Measurements from ENCODE around the gene STRIP2. TPM values are rescaled to one million over a fixed set of nuclear protein-coding genes. Genes with fewer than 3 reads are reported as not detected.

The STRIP2 gene
- total RNA-seq, 3 donors from 2014 or later (not counting 1 experiment from before 2014, with no cell fraction given) = 1.7 to 2.3 (median 2.1) TPM

DNA sequence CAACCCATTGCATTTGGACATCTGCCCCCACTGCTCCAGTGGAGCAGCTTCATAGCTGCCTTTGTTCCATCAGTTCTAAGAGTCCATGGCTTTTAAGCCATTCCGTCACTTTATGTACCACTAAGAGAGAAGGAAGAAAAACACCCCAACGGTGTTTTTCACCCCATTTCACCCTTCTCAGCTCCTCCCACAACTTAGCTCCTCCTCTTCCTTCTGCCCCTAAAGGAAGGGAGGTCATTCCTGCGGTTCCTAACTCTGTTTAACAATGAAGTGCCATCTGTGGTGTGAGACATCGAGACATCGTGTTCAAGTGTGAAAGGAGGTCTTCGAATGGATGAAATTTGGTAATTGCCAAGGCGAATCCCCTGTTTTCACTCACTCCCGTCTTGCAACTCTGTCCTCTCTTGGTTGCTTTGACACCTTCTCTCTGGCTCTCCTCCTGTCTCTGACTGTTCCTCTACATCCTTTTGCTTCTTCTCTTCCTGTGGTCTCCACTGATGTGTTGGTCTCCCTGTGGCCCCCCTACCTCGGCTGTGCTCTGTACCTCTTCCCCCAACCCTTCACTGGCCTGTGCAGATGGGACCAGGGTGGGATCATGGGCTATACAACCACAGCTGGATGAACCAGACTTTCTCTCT is 91.1 kb downstream of the STRIP2 start:
- peak overlapping the region; percentile 92 to 93 for H3K27ac Mint-ChIP-seq
- Histone ChIP-seq H3K27me3 (ENCODE audit: control insufficient read depth, insufficient read depth, low read length) (no peaks in the 10 kb centered on the region), H3K4me1 (ENCODE audit: control insufficient read depth, insufficient read depth, low read length) (peaks cover 41% of the 10 kb centered on the region), H3K4me3 (ENCODE audit: low read length) (peak overlapping the region; percentile 2), H3K9me3 (ENCODE audit: control insufficient read depth, insufficient read depth, low read length) (no peaks in the 10 kb centered on the region), H3K36me3 (ENCODE audit: control insufficient read depth, insufficient read depth, low read length) (no peaks in the 10 kb centered on the region), H3K27ac (ENCODE audit: low read length) (peak overlapping the region; percentile 57)
- no peaks in the 10 kb centered on the region for H3K9me3 Mint-ChIP-seq
- H3K4me3 Mint-ChIP-seq = peak overlapping the region; percentile 84
- no peaks in the 10 kb centered on the region for H3K27me3 Mint-ChIP-seq (ENCODE audit: low read depth in 2 of 2)
- H3K4me1 Mint-ChIP-seq = peaks cover 42 to 70% of the 10 kb centered on the region in 2 donors
- H3K36me3 Mint-ChIP-seq = no peaks in the 10 kb centered on the region
- intact Hi-C loops (cut with micrococcal nuclease) = no loop called here
- 66% methylated on average over 8 of the region's 9 CpGs for WGBS (ENCODE audit: insufficient coverage)
- ATAC-seq (peak; percentile 68 to 83 (median 83)), DNase-seq (peak in 1 of 2 donors; percentile 19)
- TF ChIP-seq, protein P1, sequence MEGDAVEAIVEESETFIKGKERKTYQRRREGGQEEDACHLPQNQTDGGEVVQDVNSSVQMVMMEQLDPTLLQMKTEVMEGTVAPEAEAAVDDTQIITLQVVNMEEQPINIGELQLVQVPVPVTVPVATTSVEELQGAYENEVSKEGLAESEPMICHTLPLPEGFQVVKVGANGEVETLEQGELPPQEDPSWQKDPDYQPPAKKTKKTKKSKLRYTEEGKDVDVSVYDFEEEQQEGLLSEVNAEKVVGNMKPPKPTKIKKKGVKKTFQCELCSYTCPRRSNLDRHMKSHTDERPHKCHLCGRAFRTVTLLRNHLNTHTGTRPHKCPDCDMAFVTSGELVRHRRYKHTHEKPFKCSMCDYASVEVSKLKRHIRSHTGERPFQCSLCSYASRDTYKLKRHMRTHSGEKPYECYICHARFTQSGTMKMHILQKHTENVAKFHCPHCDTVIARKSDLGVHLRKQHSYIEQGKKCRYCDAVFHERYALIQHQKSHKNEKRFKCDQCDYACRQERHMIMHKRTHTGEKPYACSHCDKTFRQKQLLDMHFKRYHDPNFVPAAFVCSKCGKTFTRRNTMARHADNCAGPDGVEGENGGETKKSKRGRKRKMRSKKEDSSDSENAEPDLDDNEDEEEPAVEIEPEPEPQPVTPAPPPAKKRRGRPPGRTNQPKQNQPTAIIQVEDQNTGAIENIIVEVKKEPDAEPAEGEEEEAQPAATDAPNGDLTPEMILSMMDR (IDR thresholded peaks at IDR 0.05) = no peak

DNA sequence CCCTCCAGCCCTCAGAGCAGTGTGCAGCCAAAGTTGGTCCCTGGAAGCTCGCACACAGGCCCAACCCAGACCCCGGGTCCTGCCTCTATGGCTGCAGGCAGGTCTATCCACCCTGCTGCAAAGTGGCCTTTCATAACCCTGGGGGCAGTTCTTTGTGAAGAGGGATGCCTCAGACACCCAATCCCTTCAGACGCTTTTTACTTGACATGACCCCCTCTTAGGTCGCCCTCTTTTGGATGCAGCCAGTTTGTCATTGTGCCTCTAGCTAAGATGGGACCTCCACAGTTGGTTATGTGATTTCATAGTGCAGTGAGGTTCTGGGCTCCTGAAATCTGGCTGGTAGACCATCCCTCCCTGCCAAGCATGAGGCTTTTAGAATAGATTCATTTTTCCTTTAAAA is 95.4 kb downstream of the STRIP2 start:
- no peaks in the 10 kb centered on the region for H3K36me3 ChIP-seq (ENCODE audit: control insufficient read depth, insufficient read depth, low read length)
- H3K36me3 Mint-ChIP-seq = no peaks in the 10 kb centered on the region
- 98% methylated on average over 4 of the region's 4 CpGs for WGBS (ENCODE audit: insufficient coverage)

DNA sequence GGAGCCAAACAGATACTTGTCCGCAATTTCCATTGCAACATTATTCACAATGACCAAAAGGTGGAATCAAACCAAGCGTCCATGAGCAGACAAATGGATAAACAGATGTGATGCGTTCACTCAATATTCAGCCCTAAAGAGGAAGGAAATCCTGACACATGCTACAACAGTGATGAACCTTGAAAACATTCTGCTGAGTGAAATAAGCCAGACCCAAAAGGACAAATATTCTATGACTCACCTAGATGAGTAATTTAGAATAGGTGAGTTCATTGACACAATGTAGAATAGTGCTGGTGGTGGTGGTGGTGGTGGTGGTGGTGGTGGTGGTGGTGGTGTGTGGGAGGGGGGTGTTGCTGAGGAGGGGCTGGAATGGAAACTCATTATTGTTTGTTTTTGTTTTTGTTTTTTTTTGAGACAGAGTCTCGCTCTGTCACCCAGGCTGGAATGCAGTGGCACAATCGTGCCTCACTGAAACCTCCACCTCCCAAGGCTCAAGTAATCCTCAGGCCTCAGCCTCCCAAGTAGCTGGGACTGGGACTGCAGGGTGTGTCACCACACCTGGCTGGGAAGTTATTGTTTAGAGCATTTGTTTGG is 96.7 kb downstream of the STRIP2 start:
- intact Hi-C loops (cut with micrococcal nuclease) = no loop called here
- no peaks in the 10 kb centered on the region for H3K9me3 ChIP-seq (ENCODE audit: control insufficient read depth, insufficient read depth, low read length)
- Mint-ChIP-seq H3K27me3 (ENCODE audit: low read depth in 2 of 2) (no peaks in the 10 kb centered on the region), H3K9me3 (no peaks in the 10 kb centered on the region), H3K4me3 (peak overlapping the region; percentile 6), H3K4me1 (peaks cover 46 to 75% of the 10 kb centered on the region in 2 donors), H3K27ac (peak overlapping the region; percentile 71 to 79), H3K36me3 (no peaks in the 10 kb centered on the region)
- no peaks in the 10 kb centered on the region for H3K27me3 ChIP-seq (ENCODE audit: control insufficient read depth, insufficient read depth, low read length)
- DNase-seq (peak in 1 of 2 donors; percentile 17), ATAC-seq (peak; percentile 45 to 71 (median 51))
- H3K36me3 ChIP-seq (ENCODE audit: control insufficient read depth, insufficient read depth, low read length) = no peaks in the 10 kb centered on the region
- WGBS (ENCODE audit: insufficient coverage) = 65% methylated on average over 4 of the region's 5 CpGs
- TF ChIP-seq, protein P1 (IDR thresholded peaks at IDR 0.05) = no peak
- no peak overlapping the region for H3K4me3 ChIP-seq (ENCODE audit: low read length)
- H3K27ac ChIP-seq (ENCODE audit: low read length) = no peak overlapping the region
- H3K4me1 ChIP-seq (ENCODE audit: control insufficient read depth, insufficient read depth, low read length) = peaks cover 47% of the 10 kb centered on the region

More for the DNA sequence above, 95.4 kb downstream of the STRIP2 start:
- Histone ChIP-seq H3K4me1 (ENCODE audit: control insufficient read depth, insufficient read depth, low read length) (peaks cover 47% of the 10 kb centered on the region), H3K27ac (ENCODE audit: low read length) (no peak overlapping the region), H3K4me3 (ENCODE audit: low read length) (no peak overlapping the region), H3K27me3 (ENCODE audit: control insufficient read depth, insufficient read depth, low read length) (no peaks in the 10 kb centered on the region), H3K9me3 (ENCODE audit: control insufficient read depth, insufficient read depth, low read length) (no peaks in the 10 kb centered on the region)
- no peak for DNase-seq
- Mint-ChIP-seq H3K4me1 (peaks cover 55 to 80% of the 10 kb centered on the region in 2 donors), H3K27ac (peak overlapping the region; percentile 71 to 79), H3K9me3 (no peaks in the 10 kb centered on the region), H3K27me3 (ENCODE audit: low read depth in 2 of 2) (no peaks in the 10 kb centered on the region), H3K4me3 (no peak overlapping the region)
- ATAC-seq = no peak
- intact Hi-C loops (cut with micrococcal nuclease) = no loop called here
- TF ChIP-seq, protein P1 (IDR thresholded peaks at IDR 0.05) = no peak

Data from natural killer cell (primary cell).